ENCODE results near the gene MFSD11. TPM values are rescaled to one million over a fixed set of nuclear protein-coding genes. Genes with fewer than 3 reads are reported as not detected.
A peak's percentile ranks its signal among the peaks of the same experiment; 100 is the strongest.

MFSD11 gene
- total RNA-seq, 1 experiment from 2014 or later: 42.3 TPM

GRCh38 chr17:76726776-76727718, 10.9 kb upstream of the MFSD11 start, which contains the start of gene METTL23:
TSS of gene METTL23 (plus strand) at chr17:76726839. CDS start at chr17:76729711, 2,872 bp downstream.
- ATAC-seq: peak; percentile 67
- H3K4me3 ChIP-seq (ENCODE audit: low read depth in 2 of 2, low read length in 2 of 2): peak within 1 kb of the TSS; percentile 79 to 92
- H3K36me3 ChIP-seq (ENCODE audit: control insufficient read depth, insufficient read depth, low read length): peaks cover 13% of the 10 kb centered on the region
- no peak for DNase-seq (ENCODE audit: low read depth, low spot score)
- peaks cover 4% of the 10 kb centered on the region; the same call in 1 of the 2 replicates for H3K4me1 ChIP-seq (ENCODE audit: control insufficient read depth, insufficient read depth, low read length)
- ChIA-PET CTCF (interaction anchor here (0.6 to 1.2 kb wide), 4 partner anchors 8 to 636 kb away, joined by 4 to 6 read pairs (median 5); partner anchors contain the start of gene PRCD), POLR2A (interaction anchor here (0.8 kb wide), 1 partner anchor 11 kb away, joined by 5 read pairs; no protein-coding TSS in a partner anchor)
- intact Hi-C loops (cut with micrococcal nuclease; ENCODE audit: unreplicated experiment) (no loop called here), in situ Hi-C loops (cut with HindIII; ENCODE audit: low pct_unique_long_range_greater_than_20kb, low sequenced_read_pairs) (no loop called here)
- no peaks in the 10 kb centered on the region for H3K9me3 ChIP-seq (ENCODE audit: control insufficient read depth, insufficient read depth, low read depth, low read length)
- H3K27ac ChIP-seq (ENCODE audit: low read length): peak within 1 kb of the TSS; percentile 91
- H3K27me3 ChIP-seq (ENCODE audit: control insufficient read depth, insufficient read depth, low read length): no peaks in the 10 kb centered on the region
- no peak for TF ChIP-seq REST (IDR thresholded peaks at IDR 0.05; ENCODE audit: insufficient read depth in 1 of 2, low read depth in 2 of 2, low read length in 1 of 2)
- TF ChIP-seq, protein P1, sequence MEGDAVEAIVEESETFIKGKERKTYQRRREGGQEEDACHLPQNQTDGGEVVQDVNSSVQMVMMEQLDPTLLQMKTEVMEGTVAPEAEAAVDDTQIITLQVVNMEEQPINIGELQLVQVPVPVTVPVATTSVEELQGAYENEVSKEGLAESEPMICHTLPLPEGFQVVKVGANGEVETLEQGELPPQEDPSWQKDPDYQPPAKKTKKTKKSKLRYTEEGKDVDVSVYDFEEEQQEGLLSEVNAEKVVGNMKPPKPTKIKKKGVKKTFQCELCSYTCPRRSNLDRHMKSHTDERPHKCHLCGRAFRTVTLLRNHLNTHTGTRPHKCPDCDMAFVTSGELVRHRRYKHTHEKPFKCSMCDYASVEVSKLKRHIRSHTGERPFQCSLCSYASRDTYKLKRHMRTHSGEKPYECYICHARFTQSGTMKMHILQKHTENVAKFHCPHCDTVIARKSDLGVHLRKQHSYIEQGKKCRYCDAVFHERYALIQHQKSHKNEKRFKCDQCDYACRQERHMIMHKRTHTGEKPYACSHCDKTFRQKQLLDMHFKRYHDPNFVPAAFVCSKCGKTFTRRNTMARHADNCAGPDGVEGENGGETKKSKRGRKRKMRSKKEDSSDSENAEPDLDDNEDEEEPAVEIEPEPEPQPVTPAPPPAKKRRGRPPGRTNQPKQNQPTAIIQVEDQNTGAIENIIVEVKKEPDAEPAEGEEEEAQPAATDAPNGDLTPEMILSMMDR (IDR thresholded peaks at IDR 0.05): peak; percentile 86
- peak; percentile 81 for TF ChIP-seq POLR2AphosphoS5 (IDR thresholded peaks at IDR 0.05; ENCODE audit: low read depth, low read length)
- no peak; the same call in 1 of the 2 replicates for TF ChIP-seq SIN3A (IDR thresholded peaks at IDR 0.05; ENCODE audit: borderline replicate concordance, insufficient read depth, low read depth, low read length)
- TF ChIP-seq TCF7L2 (IDR thresholded peaks at IDR 0.05; ENCODE audit: low read depth, low read length): 0 out of 2 replicates have a peak, but pooled peaks have one; percentile 21
- BruUV-seq (replicated peaks): TSS peak; percentile 86

DNA sequence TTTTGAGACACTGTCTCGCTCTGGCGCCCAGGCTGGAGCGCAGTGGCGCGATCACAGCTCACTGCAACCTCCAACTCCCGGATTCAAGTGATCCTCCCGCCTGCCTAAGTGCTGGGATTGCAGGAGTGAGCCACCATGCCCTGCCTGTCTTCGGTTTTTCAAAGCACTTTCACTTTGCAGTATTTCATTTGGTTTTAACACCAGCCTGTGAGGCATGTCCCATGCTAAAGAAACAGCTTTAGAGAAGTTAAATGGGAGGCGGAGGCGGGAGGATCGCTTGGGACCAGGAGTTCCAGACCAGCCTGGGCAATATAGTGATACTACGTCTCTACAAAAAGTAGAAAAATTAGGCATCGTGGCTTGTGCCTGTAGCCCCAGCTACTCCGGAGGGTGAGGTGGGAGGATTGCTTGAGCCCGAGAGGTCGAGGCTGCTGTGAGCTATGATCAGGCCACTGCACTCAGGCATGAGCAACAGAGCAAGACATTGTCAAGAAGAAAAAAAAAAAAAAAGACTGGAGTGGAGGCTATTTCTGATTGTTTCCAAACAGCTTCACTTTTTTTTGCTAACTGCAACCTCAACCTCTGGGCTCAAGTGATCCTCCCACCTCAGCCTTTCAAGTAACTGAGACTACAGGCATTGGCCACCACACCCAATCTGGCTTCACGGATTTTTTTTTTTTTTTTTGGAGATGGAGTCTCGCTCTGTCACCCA, 10.0 kb upstream of the MFSD11 start:
- Histone ChIP-seq H3K4me3 (ENCODE audit: low read depth in 2 of 2, low read length in 2 of 2) (peak overlapping the region; percentile 79 to 92), H3K27ac (ENCODE audit: low read length) (peak overlapping the region; percentile 86), H3K27me3 (ENCODE audit: control insufficient read depth, insufficient read depth, low read length) (no peaks in the 10 kb centered on the region), H3K4me1 (ENCODE audit: control insufficient read depth, insufficient read depth, low read length) (peaks cover 6% of the 10 kb centered on the region), H3K9me3 (ENCODE audit: control insufficient read depth, insufficient read depth, low read depth, low read length) (no peaks in the 10 kb centered on the region), H3K36me3 (ENCODE audit: control insufficient read depth, insufficient read depth, low read length) (peaks cover 14% of the 10 kb centered on the region)
- no peak for DNase-seq (ENCODE audit: low read depth, low spot score)
- ChIA-PET POLR2A (interaction anchor here (0.6 to 0.8 kb wide), 6 partner anchors 9 to 898 kb away, joined by 3 to 10 read pairs (median 5); no protein-coding TSS in a partner anchor), CTCF (interaction anchor here (0.6 to 1.2 kb wide), 3 partner anchors 9 to 375 kb away, joined by 5 to 6 read pairs (median 5); partner anchors contain the start of gene PRCD)
- intact Hi-C loops (cut with micrococcal nuclease; ENCODE audit: unreplicated experiment) (no loop called here), in situ Hi-C loops (cut with HindIII; ENCODE audit: low pct_unique_long_range_greater_than_20kb, low sequenced_read_pairs) (no loop called here)
- TF ChIP-seq TCF7L2 (IDR thresholded peaks at IDR 0.05; ENCODE audit: low read depth, low read length) (no peak), POLR2AphosphoS5 (IDR thresholded peaks at IDR 0.05; ENCODE audit: low read depth, low read length) (no peak), REST (IDR thresholded peaks at IDR 0.05; ENCODE audit: insufficient read depth in 1 of 2, low read depth in 2 of 2, low read length in 1 of 2) (no peak), SIN3A (IDR thresholded peaks at IDR 0.05; ENCODE audit: borderline replicate concordance, insufficient read depth, low read depth, low read length) (no peak)
- TF ChIP-seq, protein P1 (IDR thresholded peaks at IDR 0.05): no peak
- ATAC-seq: no peak
- BruUV-seq (replicated peaks): no TSS peak

Data from Panc1 (cell line).